GM12878 (cell line): Measurements from ENCODE around the gene SSH3. TPM values are rescaled to one million over a fixed set of nuclear protein-coding genes. Genes with fewer than 3 reads are reported as not detected.

Source experiments
- ATF2 ChIP-seq: IDR thresholded peaks from 2 replicates; pipeline ENCODE4 v1.6.1; 2012; ENCODE audit warnings: low read length, inconsistent platforms
- CHD4 ChIP-seq: fragments of 200-600 bp; sonication (generic); IDR thresholded peaks from 2 replicates; pipeline ENCODE4 v1.6.1; 2016; ENCODE audit warnings: mild to moderate bottlenecking
- E2F4 ChIP-seq: IDR thresholded peaks from 2 replicates; pipeline ENCODE4 v1.6.1; 2012; ENCODE audit warnings: low read depth, low read length, improper control_type of control experiment
- E2F8 ChIP-seq: fragments of 450-650 bp; IDR thresholded peaks from 2 replicates; pipeline ENCODE4 v1.6.1; 2018; ENCODE audit warnings: mild to moderate bottlenecking, low read depth, moderate library complexity; ENCODE audit not compliant: partially characterized antibody
- ETV6 ChIP-seq, 2 experiments: fragments of 450-650 bp in 1 of 2; IDR thresholded peaks in 1 of 2; conservative IDR thresholded peaks in 1 of 2; 2 replicates each; pipeline ENCODE4 v1.6.1; 2014; ENCODE audit warnings: antibody characterized with exemption in 1 of 2, borderline replicate concordance in 1 of 2, low read depth in 1 of 2, mild to moderate bottlenecking in 1 of 2, moderate library complexity in 1 of 2
- HSF1 ChIP-seq: fragments of 150-350 bp; IDR thresholded peaks from 2 replicates; pipeline ENCODE4 v1.6.1; 2014; ENCODE audit warnings: mild to moderate bottlenecking, low read depth, low read length
- IKZF1 ChIP-seq: fragments of 450-650 bp; conservative IDR thresholded peaks from 2 replicates; pipeline ENCODE4 v1.6.1; 2017; ENCODE audit warnings: antibody characterized with exemption, mild to moderate bottlenecking
- KDM1A ChIP-seq: fragments of 200-600 bp; sonication (generic); IDR thresholded peaks from 2 replicates; pipeline ENCODE4 v1.6.1; 2016; ENCODE audit warnings: borderline replicate concordance
- NFIC ChIP-seq: IDR thresholded peaks from 2 replicates; pipeline ENCODE4 v1.6.1; 2012; ENCODE audit warnings: low read depth, mild to moderate bottlenecking, inconsistent platforms, low read length, moderate library complexity
- NFYB ChIP-seq: IDR thresholded peaks from 2 replicates; pipeline ENCODE4 v1.6.1; 2011; ENCODE audit warnings: low read depth, mild to moderate bottlenecking, low read length, improper control_type of control experiment, moderate library complexity; ENCODE audit not compliant: insufficient read depth
- PAX8 ChIP-seq: fragments of 450-650 bp; IDR thresholded peaks from 2 replicates; pipeline ENCODE4 v1.6.1; 2017; ENCODE audit warnings: mild to moderate bottlenecking, moderate library complexity
- PRDM15 ChIP-seq: fragments of 450-650 bp; formaldehyde crosslinking; IDR thresholded peaks from 2 replicates; pipeline ENCODE4 v1.4.0; 2020; ENCODE audit warnings: mild to moderate bottlenecking, moderate library complexity
- RAD51 ChIP-seq: fragments of 450-650 bp; IDR thresholded peaks from 2 replicates; pipeline ENCODE4 v1.6.1; 2016; ENCODE audit warnings: moderate library complexity, mild to moderate bottlenecking, inconsistent platforms
- RB1 ChIP-seq: fragments of 450-650 bp; formaldehyde crosslinking; IDR thresholded peaks from 2 replicates; pipeline ENCODE4 v1.6.1; 2017; ENCODE audit warnings: mild to moderate bottlenecking, borderline replicate concordance
- RBBP5 ChIP-seq: fragments of 200-600 bp; sonication (generic); conservative IDR thresholded peaks from 2 replicates; pipeline ENCODE4 v1.6.1; 2016
- RFX5 ChIP-seq: IDR thresholded peaks from 2 replicates; pipeline ENCODE4 v1.6.1; 2011; ENCODE audit warnings: low read depth, low read length, improper control_type of control experiment
- SIN3A ChIP-seq: IDR thresholded peaks from 2 replicates; pipeline ENCODE4 v1.6.1; 2012; ENCODE audit warnings: low read depth, low read length, improper control_type of control experiment
- SREBF2 ChIP-seq: IDR thresholded peaks from 2 replicates; pipeline ENCODE4 v1.6.1; 2012; ENCODE audit warnings: mild to moderate bottlenecking, low read length
- YY1 ChIP-seq: IDR thresholded peaks from 2 replicates; pipeline ENCODE4 v1.6.1; 2011; ENCODE audit warnings: low read depth, mild to moderate bottlenecking, low read length
- polyA plus RNA-seq, 11 experiments: library from polyadenylated mRNA; depleted of rRNA in 4 of 11; unstranded in 6 of 11; stranded (reverse) in 5 of 11; fragments of >200 nt; fragmentation: Nextera tagmentation in 4 of 11; fragmentation: Illumina TruSeq in 1 of 11; extraction: Ambion mirVana in 4 of 11; extraction: Trizol in 1 of 11; gene quantifications; 1 replicate in 1 of 11; 2 replicates in 10 of 11; pipeline versions ENCODE4 v1.2.1 to v1.2.3, GENCODE V29; 2011 to 2016; ENCODE audit warnings: inconsistent platforms in 2 of 11, missing spikeins in 2 of 11, low read depth in 1 of 11
- total RNA-seq, 4 experiments: library from RNA; depleted of rRNA in 3 of 4; stranded (reverse); fragments of >200 nt in 3 of 4; fragmentation: Illumina TruSeq in 1 of 4; extraction: Trizol in 1 of 4; gene quantifications; 2 replicates each; pipeline versions ENCODE4 v1.2.1 to v1.2.3, GENCODE V29; 2013 to 2021

Gene SSH3
- total and polyA plus RNA-seq, 10 of the 15 experiments (the other 5 are each of a cell fraction or from before 2014, with no cell fraction given): 0.05 to 0.83 (median 0.28) TPM; not detected in 3

- TF ChIP-seq NFIC (peak; percentile 35; the same call in 1 of the 2 replicates), SREBF2 (no peak), E2F8 (no peak), KDM1A (no peak), E2F4 (no peak), NFYB (no peak), PAX8 (no peak), SIN3A (peak; percentile 63), CHD4 (no peak), YY1 (peak; percentile 68), RAD51 (no peak), IKZF1 (peak; percentile 90), HSF1 (no peak), RBBP5 (no peak), ETV6 (conservative IDR thresholded peaks at IDR 0.05 in 1 of 2, IDR thresholded peaks at IDR 0.05 in 1 of 2; ENCODE audit: borderline replicate concordance in 1 of 2, low read depth in 1 of 2) (peak in 1 of 2 experiments; percentile 76; a peak in 1 of 4 replicates), PRDM15 (CRISPR knock-in tag) (no peak), RFX5 (no peak), RB1 (peak; percentile 92; the same call in 1 of the 2 replicates), ATF2 (no peak; the same call in 1 of the 2 replicates)
Observed at GRCh38 chr11:67288452-67289225, 14.7 kb upstream of the SSH3 start (continued).
